Retina (tissue), 1 donor: ENCODE results near the gene PRKAR1A.
"Not testable (repeated sequence)": the region's sequence is repeated elsewhere in the genome, so short reads cannot be mapped to it uniquely, and the experiment has no call there.

Experiments used
- DNase-seq: peaks from one replicate; pipeline ENCODE4 v3.0.0-alpha.2; 2016

PRKAR1A gene

GRCh38 chr17:68512247-68512959 lies at the start of gene PRKAR1A:
Gene PRKAR1A (plus strand): TSS chr17:68512430. CDS start chr17:68515400, 2,970 bp downstream.
- DNase-seq: peak; percentile 99

- DNase-seq: no peak
These were observed 48.8 kb upstream of the PRKAR1A start for GRCh38 chr17:68463211-68464019.

DNA sequence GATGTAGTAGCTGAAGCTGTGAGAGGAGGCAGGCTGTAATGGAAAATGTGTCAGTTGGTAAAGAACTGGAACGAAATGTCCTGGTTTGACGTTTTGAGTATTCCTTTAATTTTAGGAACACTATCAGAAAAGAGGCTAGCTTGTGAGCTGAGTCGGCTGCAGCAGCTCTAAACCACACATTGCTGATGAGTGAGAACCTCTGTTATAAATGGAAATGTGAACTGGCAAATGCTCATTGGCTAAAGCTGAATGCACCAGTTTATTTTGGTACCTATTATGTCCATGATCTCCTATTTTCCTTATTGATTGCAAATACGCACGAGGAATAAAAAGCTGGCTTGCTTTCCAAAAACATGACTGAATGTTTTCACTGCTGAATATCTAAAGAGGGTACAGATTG lies 43.9 kb upstream of the PRKAR1A start:
- DNase-seq: no peak

DNA sequence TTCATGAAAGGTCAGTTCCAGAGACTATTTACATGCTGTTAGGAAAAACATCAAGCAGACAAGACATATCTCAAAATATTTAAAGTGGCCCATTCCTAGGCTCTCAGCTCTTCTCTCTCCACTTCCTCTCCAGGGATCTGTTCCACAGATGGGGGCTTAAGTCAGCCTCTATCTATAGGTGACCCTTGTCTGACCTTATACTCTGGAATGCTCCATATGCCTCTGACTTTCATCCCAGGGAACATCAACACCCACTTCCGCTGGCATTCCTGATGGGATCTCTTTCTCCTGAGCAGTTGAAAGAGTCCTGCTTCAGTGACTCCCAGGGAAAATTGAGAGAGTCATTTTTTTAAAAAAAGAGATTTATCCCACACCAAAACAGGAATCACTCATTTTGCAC lies 43.4 kb upstream of the PRKAR1A start:
- DNase-seq: no peak

DNA sequence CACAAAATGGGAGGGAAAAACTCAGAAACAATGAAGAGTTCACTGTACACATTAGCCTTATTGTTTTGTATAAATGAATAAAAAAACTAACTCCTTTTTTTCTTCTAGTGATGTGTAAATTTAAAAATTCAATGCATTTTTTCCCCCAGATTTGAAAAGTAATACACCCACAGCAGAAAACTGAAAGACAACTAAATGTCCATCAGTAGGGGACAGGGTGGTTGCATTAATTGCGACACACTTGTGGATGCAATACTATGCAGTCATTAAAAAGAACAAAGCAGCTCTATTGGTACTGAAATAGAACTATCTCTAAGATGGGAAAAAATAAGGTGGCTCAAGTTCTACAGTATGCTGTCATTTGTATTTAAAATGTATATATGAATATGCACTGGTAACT lies 41.3 kb upstream of the PRKAR1A start:
- DNase-seq: no peak

DNA sequence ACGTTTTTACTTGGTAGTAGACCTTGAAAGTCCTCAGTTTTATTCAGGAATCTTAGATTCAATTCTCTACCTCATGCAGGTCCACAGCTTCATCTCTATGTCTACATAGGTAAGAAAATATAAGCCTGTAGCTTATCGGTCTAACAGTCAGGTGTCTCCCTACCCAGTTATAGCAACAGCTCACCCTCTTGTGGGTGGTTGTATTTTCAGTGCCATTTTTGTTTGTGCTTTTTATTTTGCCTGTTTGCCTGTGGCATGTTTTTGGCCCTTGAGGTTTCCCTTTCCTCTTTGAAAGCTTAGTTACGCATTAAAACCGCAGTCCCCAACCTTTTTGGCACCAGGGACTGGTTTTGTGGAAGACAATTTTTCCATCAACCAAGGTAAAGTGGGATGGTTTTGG lies 31.3 kb upstream of the PRKAR1A start:
- DNase-seq: no peak

DNA sequence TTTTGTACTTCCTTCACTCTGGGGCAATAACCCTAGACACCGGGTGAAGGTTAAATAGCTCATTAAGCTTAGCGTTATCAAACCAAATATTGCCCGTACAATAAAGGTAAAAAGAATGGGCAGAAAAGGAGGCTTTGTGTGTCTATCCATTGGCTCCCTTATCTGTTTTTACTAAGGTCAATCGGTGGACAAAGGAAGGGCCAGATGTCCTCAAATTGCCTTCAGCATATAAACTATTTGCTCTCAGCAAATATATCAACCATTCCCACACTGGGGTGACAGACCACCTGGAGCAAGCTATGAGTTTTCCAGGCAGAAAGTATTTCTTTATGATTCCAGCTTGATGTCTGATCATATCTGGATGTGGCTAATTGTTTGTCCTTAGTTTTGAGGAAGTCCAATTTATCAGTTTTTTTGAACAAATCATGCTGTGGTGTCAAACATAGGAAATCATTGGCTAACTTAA lies 29.6 kb upstream of the PRKAR1A start:
- DNase-seq: no peak

DNA sequence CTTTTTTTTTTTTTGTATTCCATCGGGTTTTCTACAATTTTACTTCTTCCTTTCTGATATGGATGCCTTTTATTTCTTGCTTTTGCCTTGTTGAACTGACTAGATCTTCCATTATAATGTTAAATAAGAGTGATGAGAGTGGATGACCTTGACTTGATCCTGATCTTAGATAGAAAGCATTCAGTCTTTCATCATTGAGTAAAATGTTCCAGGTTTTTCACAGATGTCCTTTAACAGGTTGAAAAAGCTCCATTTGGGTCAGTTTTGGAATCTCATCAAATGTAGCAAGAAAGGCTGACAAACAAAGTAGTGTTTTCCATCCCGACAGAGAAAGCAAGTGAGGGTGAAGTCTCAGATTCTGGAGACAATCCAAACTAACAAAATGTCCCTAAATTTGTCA lies 27.8 kb upstream of the PRKAR1A start:
- DNase-seq: no peak

GRCh38 chr17:68489919-68490318 lies 22.3 kb upstream of the PRKAR1A start:
- no peak for DNase-seq

- no peak for DNase-seq
These were observed 20.6 kb upstream of the PRKAR1A start for GRCh38 chr17:68491381-68492231.

GRCh38 chr17:68492394-68493054 lies 19.7 kb upstream of the PRKAR1A start:
- not testable (repeated sequence) for DNase-seq

- no peak for DNase-seq
These were observed 17.1 kb upstream of the PRKAR1A start for GRCh38 chr17:68495081-68495480.

GRCh38 chr17:68497885-68498319 lies 14.3 kb upstream of the PRKAR1A start:
- no peak for DNase-seq

- no peak for DNase-seq
These were observed 13.5 kb upstream of the PRKAR1A start for GRCh38 chr17:68498479-68499326.

DNA sequence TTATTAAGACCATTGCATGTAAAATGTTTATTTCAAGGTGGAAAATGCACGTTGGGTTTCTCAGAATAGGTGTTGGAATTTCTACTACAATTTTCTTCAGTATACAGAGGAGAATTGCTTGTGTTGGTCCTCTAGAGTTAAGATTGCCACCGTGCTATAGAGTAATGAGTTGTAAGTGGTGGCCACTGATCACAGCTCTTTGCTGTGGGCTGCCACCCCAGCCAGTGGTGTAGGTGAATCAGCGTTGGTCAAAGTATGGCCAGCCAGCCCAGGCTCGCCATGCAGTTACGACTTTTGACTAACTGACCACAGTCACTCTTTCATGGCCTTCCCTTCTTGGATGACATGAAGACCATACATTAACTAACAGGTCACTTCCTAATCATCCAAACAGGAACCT lies 12.6 kb upstream of the PRKAR1A start:
- no peak for DNase-seq

DNA sequence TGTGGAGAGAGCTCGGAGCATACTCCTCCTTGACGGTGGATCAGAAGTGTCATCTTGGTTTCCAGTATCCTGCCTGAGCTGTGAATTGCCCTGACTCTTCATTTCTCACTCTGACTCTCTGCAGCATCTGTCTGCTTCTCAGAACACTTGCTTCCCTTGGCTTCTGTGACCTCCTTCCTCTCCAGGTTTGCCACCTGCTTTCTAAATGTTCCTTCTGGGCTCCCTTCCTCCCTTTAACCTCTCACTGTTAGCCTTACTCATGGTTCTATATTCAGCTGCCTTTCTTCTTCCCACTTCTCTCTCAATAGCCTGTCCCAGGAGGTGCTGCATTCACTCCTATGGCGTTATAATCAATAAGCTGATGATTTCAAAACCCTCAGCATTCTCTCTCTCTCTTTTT lies 11.2 kb upstream of the PRKAR1A start:
- no peak for DNase-seq

DNA sequence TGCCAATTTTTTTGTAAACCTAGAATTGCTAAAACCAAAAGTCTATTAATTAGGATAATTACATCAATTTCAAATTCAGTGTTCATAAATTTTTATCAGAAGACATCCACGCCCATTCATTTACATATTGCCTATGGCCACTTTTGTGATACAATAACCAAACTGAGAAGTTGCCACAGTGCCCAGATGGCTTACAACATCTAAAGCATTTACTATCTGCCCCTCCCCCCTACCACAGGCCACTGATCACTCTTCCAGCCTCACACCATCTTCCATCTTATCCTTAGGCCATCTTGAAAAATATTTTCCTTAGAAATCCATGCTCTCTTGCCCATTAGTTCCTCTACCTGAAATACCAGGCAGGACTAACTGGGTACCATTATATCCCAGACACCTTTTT lies 6.3 kb upstream of the PRKAR1A start:
- DNase-seq: no peak

GRCh38 chr17:68507576-68507975 lies 4.7 kb upstream of the PRKAR1A start:
- no peak for DNase-seq

DNA sequence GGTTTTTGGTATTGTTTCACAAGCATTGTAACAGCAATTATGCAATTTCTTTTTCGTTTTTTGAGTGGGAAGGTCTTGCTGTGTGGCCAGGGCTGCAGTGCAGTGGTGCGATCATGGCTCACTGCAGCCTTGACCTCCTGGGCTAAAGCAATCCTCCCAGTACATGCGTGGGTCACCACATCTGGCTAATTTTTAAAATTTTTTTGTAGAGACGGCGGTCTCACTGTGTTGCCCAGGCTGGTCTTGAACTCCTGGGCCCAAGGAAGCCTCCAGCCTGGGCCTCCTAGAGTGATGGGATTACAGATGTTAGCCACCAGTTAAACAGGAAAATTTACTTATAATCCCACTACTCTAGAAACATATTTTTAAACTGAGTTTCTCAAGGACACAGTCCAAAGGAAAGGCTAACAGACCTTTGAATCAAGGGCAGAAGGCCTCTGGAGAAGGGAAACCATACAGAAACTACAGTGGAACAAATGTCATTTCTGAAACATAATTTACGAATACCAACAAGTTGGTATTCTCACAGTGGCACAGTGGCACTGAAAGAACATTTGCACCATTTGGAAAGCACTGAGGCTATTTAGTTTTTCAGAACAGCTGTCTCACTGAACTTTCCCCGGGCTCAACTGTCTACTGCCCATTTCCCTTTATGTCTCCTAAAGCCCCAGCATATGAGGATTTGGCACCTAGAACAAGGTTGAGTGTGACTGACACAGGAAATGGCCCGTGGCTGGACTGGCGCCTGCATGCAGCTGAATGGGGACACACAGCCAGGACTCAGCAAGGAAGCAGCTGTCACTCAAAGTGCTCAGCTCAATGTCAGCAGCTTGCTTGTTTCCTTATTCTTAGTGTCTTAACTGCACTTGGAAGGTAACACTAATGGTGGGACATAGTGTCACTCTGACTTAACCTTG lies 2.8 kb upstream of the PRKAR1A start:
- no peak for DNase-seq

- no peak for DNase-seq
These were observed 968 bp upstream of the PRKAR1A start for GRCh38 chr17:68511254-68511670.
